Thymus (tissue), 11 donors: ENCODE data around the gene LBH. TPM values are rescaled to one million over a fixed set of nuclear protein-coding genes. Genes with fewer than 3 reads are reported as not detected.

Experiments
- DNase-seq, 9 donors: peaks; one replicate each; pipeline ENCODE4 v3.0.0-alpha.2; 2013; ENCODE audit warnings: low spot score in 9 of 9, low read depth in 6 of 9, missing footprints in 1 of 9
- H3K27ac ChIP-seq, 2 donors: one replicate each; pipeline ENCODE4 v1.5.1; 2013; ENCODE audit warnings: control low read depth in 1 of 2, low read depth in 1 of 2, low read length in 1 of 2, mild to moderate bottlenecking in 1 of 2, moderate library complexity in 1 of 2
- H3K27me3 ChIP-seq, 2 donors: one replicate each; pipeline ENCODE4 v1.5.1; 2013; ENCODE audit warnings: low read length in 1 of 2; ENCODE audit not compliant: control insufficient read depth in 2 of 2, insufficient read depth in 1 of 2
- H3K36me3 ChIP-seq, 2 donors: one replicate each; pipeline ENCODE4 v1.5.1; 2013; ENCODE audit warnings: low read length in 1 of 2, mild to moderate bottlenecking in 1 of 2, moderate library complexity in 1 of 2; ENCODE audit not compliant: control insufficient read depth in 2 of 2, insufficient read depth in 2 of 2
- H3K4me1 ChIP-seq, 2 donors: one replicate each; pipeline ENCODE4 v1.5.1; 2013; ENCODE audit warnings: low read length in 2 of 2; ENCODE audit not compliant: control insufficient read depth in 2 of 2, insufficient read depth in 2 of 2
- H3K4me3 ChIP-seq, 2 donors: one replicate each; pipeline ENCODE4 v1.5.1; 2013; ENCODE audit warnings: low read length in 2 of 2, control low read depth in 1 of 2, mild to moderate bottlenecking in 1 of 2
- H3K9me3 ChIP-seq, 2 donors: one replicate each; pipeline ENCODE4 v1.5.1; 2013; ENCODE audit warnings: low read length in 1 of 2, mild to moderate bottlenecking in 1 of 2; ENCODE audit not compliant: control insufficient read depth in 2 of 2, insufficient read depth in 1 of 2
- WGBS: extraction: QIAGEN DNeasy Blood & Tissue Kit; methylation state at CpG from one replicate; pipeline ENCODE4 v1.1.7; 2013; 5-methylcytosine and 5-hydroxymethylcytosine counted together
- polyA plus RNA-seq: library from polyadenylated mRNA; stranded (reverse); fragments of 200-250 nt; gene quantifications from one replicate; pipeline ENCODE4 v1.2.3, GENCODE V29; 2013
- total RNA-seq: library from RNA; stranded (reverse); fragments of 120-200 nt; gene quantifications from one replicate; pipeline ENCODE4 v1.2.4, GENCODE V29; 2013
- donor health status: healthy.

Gene LBH
- total and polyA plus RNA-seq, 2 donors: 88.9 to 149 TPM

DNA sequence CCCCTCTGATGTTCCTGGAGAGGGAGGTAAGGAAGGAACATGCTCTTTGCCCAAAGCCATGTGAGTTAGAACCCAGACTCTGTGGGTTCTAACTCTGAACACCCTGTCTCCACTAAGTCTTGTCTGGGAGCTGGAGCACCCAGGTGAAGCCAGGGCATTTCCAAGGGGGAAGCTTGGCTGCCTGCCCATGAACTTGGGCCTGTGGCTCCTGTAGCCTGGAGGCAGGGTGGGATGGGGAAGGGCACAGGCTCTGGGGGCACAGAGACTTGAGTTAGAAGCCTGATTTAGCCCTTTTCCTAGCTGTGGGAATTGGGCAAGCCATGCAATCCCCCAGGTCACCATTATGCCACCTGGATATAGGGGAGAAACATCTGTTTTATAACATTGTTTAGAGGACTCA, 65.2 kb downstream of the LBH start:
- peaks cover 0 to 13% of the 10 kb centered on the region in 2 donors for H3K4me1 ChIP-seq
- no peak overlapping the region for H3K27ac ChIP-seq
- no peaks in the 10 kb centered on the region for H3K9me3 ChIP-seq
- no peak for DNase-seq
- H3K27me3 ChIP-seq: no peaks in the 10 kb centered on the region
- H3K4me3 ChIP-seq: no peak overlapping the region
- no peaks in the 10 kb centered on the region for H3K36me3 ChIP-seq

DNA sequence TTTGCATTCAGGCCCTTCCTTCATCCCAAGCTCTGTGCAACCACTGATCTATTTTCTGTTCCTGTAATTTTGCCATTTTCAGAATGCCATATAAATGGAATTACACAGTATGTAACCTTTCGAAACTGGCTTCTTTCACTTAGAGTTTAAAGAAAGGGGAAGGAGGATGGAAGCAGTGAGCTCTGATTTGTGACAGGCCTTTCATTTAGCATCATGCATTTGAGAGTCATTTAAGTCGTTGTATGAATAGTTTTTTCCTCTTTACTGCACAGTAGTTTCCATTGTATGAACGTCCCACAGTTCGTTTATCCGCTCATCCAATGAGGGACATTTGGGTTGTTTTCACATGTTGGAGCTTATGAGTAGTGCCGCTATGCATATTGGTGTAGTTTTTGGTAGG, 67.0 kb downstream of the LBH start:
- H3K4me1 ChIP-seq: peaks cover 0 to 13% of the 10 kb centered on the region in 2 donors
- H3K27ac ChIP-seq: no peak overlapping the region
- H3K9me3 ChIP-seq: no peaks in the 10 kb centered on the region

DNA sequence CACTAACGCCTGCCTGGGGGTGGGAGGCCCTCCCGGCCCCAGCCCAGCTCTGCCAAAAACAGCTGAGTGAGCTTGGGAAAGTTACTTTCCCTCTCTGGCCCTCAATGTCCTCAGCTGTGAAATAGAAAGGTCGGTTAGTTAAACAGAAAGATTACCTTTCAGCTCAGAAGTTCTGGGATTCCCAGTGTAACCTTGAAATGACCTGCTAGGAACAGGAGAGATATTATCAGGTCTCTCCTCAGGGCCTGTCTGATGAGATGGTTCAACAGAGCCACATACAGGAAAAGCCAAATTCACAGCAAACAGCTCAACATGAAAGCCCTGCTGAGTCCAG, 68.8 kb downstream of the LBH start:
- no peak for DNase-seq
- Histone ChIP-seq H3K27ac (no peak overlapping the region), H3K36me3 (no peaks in the 10 kb centered on the region), H3K4me3 (no peak overlapping the region), H3K4me1 (peaks cover 0 to 10% of the 10 kb centered on the region in 2 donors), H3K9me3 (no peaks in the 10 kb centered on the region), H3K27me3 (no peaks in the 10 kb centered on the region)
- WGBS: 92% methylated on average over 3 of the region's 3 CpGs

More for the DNA sequence above, 67.0 kb downstream of the LBH start:
- 96% methylated on average over 6 of the region's 6 CpGs for WGBS
- Histone ChIP-seq H3K4me3 (no peak overlapping the region), H3K36me3 (no peaks in the 10 kb centered on the region), H3K27me3 (no peaks in the 10 kb centered on the region)
- no peak for DNase-seq

DNA sequence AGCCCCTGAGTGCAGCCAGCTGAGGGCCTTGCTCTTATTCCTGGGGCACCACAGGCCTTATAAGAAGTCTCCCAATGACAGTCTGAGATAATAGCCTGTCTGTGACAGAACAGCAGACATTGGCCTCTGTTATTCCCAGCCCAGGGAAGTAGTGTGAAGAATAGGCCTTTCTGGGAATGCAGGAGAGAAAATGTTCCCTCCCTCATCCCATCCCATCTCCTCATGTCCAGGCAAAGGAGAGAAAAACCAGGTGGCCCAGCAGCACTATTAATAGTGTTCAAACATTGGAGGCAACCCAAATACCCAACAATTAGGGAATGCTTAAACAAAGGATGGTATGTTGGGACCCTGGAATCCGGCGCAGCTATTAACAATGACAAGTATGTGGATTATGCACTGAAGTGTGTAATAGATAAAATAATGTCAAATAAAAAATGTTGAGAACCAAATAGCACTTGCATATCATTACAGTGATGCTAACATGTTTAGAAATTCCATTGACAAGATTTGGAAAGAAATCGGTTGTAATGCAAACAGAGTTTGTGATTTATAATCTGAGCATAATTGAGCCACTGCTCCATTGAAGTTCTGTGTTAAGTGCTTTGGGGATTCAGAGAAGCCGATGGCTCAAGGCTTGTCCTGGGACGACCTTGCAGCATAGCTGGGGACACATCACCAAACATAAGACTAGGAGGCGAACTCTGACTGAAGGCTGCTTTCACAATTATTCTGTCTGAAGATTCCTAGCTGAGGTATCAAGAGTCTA, 69.3 kb downstream of the LBH start:
- no peaks in the 10 kb centered on the region for H3K27me3 ChIP-seq
- no peak overlapping the region for H3K4me3 ChIP-seq
- WGBS: 96% methylated on average over 6 of the region's 6 CpGs
- no peak overlapping the region for H3K27ac ChIP-seq
- H3K36me3 ChIP-seq: no peaks in the 10 kb centered on the region
- H3K9me3 ChIP-seq: no peaks in the 10 kb centered on the region
- DNase-seq: no peak
- H3K4me1 ChIP-seq: peaks cover 0 to 12% of the 10 kb centered on the region in 2 donors

DNA sequence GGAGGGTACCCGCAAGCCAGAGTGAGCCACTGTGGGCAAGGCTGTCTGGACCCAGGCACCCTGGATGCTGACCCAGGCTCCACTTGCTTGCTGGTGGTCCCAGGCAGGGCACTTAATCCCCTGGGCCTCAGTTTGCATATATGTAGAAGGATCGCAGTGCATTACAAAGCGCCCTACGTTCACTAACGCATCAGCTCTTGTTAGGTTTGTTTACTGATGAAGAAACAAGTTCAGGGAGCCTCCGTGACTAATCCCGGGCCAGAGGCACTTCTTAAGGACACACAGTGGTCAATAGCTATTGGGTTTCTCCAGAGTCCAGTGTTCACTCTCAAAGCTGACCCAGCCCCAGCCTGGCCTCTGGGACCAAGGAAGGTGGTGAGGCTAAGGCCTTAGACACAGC, 70.2 kb downstream of the LBH start:
- 98% methylated on average over 7 of the region's 7 CpGs for WGBS

DNA sequence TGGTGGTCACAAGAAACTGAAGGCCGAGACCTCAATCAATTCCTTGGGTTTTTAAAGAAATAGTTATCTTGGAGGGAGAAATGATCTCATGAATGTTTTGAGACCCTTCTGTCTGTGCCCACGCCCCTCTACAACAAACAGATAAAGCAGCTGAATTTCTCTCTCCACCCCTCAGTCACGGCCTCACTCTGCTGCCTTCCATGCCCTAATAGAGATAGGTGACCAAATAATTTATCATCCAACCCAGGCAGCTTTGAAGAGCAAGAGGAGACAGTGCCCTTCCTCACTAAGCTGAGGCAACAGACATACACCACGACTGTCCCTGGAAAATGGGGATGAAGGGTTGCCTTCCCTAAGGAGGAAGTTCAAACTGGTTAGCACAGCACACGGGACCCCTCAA, 71.2 kb downstream of the LBH start:
- Histone ChIP-seq H3K27ac (no peak overlapping the region), H3K4me1 (peaks cover 0 to 13% of the 10 kb centered on the region in 2 donors), H3K36me3 (no peaks in the 10 kb centered on the region), H3K9me3 (no peaks in the 10 kb centered on the region), H3K27me3 (no peaks in the 10 kb centered on the region), H3K4me3 (no peak overlapping the region)
- WGBS: 97% methylated on average over 5 of the region's 5 CpGs
- DNase-seq: no peak

More for the DNA sequence above, 70.2 kb downstream of the LBH start:
- Histone ChIP-seq H3K4me3 (no peak overlapping the region), H3K36me3 (no peaks in the 10 kb centered on the region), H3K9me3 (no peaks in the 10 kb centered on the region), H3K27me3 (no peaks in the 10 kb centered on the region), H3K4me1 (peaks cover 0 to 13% of the 10 kb centered on the region in 2 donors), H3K27ac (no peak overlapping the region)
- no peak for DNase-seq

DNA sequence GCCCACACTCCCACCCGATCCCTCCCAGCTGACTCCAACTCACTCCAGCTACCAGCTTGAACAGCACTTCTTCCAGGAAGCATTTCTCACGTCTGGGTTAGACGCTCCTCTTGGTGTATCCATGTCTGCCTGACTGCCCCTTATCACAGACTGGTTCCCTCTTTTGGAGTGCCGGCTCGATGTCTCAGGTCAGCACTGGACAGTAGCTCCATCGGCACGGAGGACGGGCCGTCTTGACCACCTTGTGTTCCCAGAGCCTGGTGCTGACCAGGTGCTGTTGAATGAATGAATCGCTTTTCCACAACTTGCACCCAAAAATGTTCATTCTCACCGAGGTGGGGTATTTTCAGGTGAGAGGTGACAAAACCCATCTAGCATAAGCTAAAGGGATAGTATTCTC, 71.8 kb downstream of the LBH start:
- Histone ChIP-seq H3K27me3 (no peaks in the 10 kb centered on the region), H3K4me3 (no peak overlapping the region), H3K36me3 (no peaks in the 10 kb centered on the region), H3K9me3 (no peaks in the 10 kb centered on the region), H3K27ac (no peak overlapping the region), H3K4me1 (peaks cover 0 to 13% of the 10 kb centered on the region in 2 donors)
- no peak for DNase-seq
- 98% methylated on average over 11 of the region's 11 CpGs for WGBS

DNA sequence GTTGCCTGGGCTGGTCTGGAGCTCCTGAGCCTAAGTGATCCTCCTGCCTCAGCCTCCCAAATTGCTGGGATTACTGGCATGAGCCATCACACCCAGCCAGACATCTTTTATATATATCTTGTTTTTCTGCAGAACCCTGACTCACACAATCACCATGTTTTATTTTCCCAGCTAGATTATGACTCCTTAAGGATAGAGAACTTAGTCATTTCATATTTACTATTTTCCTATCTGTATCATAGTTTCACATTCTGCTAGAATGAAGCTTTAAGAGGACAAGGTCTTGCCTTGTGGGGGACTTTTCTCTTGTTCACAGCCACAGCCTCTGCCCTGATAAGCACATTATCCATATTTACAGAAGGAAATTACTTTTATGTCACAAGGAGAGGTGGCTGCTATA, 73.9 kb downstream of the LBH start:
- peaks cover 0 to 19% of the 10 kb centered on the region in 2 donors for H3K4me1 ChIP-seq
- DNase-seq: no peak
- H3K27ac ChIP-seq: no peak overlapping the region
- no peak overlapping the region for H3K4me3 ChIP-seq
- no peaks in the 10 kb centered on the region for H3K27me3 ChIP-seq
- H3K9me3 ChIP-seq: no peaks in the 10 kb centered on the region
- H3K36me3 ChIP-seq: no peaks in the 10 kb centered on the region

DNA sequence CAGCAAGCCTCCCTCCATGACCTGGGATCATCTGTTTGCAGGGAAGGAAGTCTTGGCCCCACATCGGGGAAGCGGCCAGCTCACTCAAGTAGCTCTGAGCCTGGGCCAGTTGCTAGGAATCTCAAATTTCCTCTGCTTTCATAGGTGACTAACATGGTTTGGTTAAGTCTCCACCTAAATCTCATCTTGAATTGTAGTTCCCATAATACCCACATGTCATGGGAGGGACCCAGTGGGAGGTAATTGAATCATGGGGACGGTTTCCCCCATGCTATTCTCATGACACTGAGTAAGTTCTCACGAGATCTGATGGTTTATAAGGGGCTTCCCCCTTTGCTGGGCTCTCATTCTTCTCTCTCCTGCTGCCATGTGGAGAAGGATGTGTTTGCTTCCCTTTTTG, 75.2 kb downstream of the LBH start:
- WGBS: 96% methylated on average over 4 of the region's 4 CpGs
- no peak overlapping the region for H3K4me3 ChIP-seq

More for the DNA sequence above, 75.2 kb downstream of the LBH start:
- H3K9me3 ChIP-seq: no peaks in the 10 kb centered on the region
- no peaks in the 10 kb centered on the region for H3K27me3 ChIP-seq
- peaks cover 7 to 27% of the 10 kb centered on the region in 2 donors for H3K4me1 ChIP-seq
- H3K36me3 ChIP-seq: no peaks in the 10 kb centered on the region
- no peak overlapping the region for H3K27ac ChIP-seq
- no peak for DNase-seq
